ENCODE measurements around the gene ROPN1B.

Gene ROPN1B

DNA sequence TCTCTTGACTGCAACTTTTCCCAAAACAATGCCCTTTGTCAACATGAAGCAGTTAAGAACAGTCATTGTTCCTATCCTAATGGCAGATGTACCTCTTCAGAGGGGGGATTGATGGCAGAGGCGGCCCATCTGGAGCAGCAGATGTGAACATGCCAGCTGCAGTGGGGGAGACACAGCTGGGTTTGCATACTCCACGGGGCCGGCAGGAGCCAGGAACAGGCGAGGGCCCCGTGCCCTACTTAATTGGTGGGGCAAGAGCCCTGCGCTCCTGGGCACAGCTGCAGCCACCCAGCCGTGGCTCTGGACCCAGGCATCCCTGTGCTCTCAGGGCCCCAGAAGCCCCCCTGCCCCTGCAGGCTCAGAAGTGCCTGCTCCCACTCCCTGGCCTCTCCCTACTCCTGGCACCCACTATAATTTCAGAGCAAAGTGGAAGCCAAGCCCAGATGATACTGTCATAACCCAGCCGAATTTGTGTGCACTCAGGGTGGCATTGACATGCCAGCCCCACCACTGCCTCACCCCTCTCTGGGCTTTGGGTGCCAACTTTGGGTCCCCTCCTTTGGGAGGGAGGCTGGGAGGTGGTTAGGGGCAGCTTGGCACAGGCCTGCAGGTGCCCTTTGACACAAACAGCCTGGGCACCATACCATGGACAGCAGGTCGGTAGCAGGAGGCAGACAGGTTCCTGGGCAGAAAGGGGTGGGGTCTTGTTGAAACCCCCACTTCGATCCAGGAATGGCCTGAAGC, 34.6 kb downstream of the ROPN1B start:
- no peak for DNase-seq (ENCODE audit: low read depth in 2 of 2)

DNA sequence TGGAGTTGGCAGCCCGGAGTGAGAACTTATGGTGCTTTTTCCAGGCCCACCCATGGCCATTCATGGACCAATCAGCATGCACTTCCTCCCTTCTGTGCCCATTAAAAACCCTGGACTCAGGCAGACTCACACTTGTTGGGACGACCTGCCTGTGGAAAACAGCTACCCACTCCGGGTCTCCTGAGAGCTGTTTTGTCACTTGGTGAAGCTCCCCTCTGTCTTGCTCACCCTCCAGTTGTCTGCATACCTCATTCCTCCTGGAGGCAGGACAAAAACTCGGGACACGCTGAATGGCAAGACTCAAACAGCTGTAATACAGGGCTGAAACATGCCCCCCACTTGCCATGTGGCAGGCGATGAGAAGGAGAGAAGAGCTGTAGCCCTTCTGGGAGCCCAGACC, 35.2 kb downstream of the ROPN1B start:
- no peak for DNase-seq (ENCODE audit: low read depth in 2 of 2)

DNA sequence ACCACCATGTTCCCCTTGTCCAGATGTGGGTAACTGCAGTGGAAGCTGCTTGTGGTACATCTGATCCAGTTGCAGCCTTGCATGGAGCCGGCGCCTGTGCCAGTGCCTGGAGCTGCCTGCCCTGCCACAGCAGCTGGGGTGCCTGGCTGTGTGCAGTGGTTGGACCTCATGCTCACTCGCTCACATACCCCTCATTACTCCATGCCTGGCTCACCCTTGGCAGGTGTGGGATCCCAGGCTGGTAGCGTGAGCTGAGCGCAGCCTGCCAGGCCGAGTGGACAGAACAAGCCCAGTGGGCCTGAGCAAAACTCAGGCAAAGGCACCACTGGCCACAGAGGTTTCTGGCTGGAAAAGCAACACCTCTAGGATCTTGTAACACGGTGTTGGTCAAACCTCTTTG, 35.7 kb downstream of the ROPN1B start:
- no peak for DNase-seq (ENCODE audit: low read depth in 2 of 2)

DNA sequence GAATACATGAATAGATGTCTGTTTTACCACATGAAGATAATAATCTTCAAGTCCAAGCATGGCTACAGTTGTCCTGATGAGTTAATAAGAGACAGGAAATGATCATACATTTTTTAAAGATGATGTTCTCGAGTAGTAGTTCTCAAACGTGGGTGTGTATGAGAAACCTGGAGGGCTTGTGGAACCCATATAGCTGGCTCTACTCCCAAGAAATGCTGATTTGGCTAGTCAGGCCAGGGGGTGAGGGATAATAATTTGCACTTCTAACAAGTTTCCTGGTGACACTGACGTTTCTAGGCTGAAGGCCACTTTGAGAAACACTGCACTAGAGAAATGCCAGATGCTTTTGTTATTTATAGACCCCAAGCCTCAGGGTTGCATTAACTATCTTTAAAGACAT, 37.0 kb downstream of the ROPN1B start:
- no peak for DNase-seq (ENCODE audit: low read depth in 2 of 2)

DNA sequence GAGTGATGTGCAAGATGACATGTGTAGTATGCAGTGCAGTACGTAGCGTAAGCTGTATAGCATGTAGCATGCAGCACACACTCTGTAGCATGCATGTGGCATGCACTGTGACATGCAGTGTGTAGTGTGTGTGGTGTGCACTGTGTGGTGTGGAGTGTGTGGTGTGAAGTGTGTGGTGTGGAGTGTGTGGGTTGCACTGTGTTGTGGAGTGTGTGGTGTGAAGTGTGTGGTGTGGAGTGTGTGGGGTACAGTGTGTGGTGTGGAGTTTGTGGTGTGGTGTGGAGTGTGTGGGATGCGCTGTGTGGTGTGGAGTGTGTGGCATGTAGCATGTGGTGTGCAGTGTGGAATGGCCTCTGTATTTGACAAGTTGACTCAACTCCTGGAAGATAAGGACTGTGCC, 39.2 kb downstream of the ROPN1B start:
- no peak for DNase-seq (ENCODE audit: low read depth in 2 of 2)

DNA sequence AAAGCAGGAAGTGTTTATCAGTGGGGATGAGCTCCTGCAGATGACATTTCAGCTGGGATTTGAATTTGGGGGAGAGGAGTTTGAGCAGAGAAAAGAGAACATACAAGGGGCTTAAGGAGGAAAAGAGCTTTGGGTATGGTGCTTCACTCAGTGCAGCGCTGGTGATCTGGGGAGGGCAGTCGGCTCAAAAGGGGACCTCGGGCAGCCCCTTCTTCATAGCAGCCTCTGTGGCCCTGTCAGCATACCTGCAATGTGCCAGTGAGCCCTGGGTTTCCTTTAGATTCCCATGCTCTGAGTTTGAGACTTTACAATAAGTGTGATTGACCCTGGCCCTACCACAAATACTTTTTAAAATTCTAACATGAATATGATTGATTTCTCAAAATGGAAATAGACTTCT, 40.2 kb downstream of the ROPN1B start:
- DNase-seq (ENCODE audit: low read depth in 2 of 2) = no peak

DNA sequence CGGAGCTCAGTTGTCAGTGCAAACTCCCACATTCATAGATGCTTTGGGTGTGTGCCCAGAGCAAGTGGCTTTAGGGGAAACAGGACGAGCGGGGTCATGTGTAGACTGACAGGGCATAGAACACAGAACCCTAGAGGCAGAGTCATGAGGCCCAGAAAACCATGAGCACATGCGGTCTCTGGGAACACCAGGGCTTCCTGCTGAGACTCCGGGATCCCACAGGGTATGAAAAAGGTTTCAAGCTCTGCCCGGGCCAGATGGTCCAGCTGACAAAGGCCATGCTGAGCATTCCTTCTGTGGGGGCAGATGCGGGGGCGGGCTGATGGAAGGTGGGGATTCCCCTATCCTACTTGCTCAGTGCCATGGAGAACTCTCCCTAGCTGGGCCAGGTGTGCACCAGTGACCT, 44.8 kb downstream of the ROPN1B start:
- no peak for DNase-seq (ENCODE audit: low read depth in 2 of 2)

DNA sequence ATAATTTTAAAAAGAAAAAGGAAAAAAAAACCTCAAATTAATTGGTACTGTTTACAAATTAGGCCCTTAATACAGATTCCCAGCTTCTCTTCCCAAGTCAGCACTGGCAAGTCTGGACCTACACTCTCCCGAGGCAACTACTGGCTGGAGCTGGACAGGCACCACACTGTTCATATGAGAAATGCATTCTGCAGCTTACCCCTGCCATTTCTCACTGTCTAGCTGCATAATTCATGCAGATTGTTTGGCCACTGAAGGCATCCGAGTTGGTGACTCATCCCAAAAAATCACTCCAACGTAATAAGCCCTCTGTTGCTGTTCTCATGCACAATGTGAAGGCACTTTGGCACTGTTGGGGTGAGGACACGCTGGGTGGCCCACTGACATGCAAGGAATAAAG, 45.3 kb downstream of the ROPN1B start:
- no peak for DNase-seq (ENCODE audit: low read depth in 2 of 2)

DNA sequence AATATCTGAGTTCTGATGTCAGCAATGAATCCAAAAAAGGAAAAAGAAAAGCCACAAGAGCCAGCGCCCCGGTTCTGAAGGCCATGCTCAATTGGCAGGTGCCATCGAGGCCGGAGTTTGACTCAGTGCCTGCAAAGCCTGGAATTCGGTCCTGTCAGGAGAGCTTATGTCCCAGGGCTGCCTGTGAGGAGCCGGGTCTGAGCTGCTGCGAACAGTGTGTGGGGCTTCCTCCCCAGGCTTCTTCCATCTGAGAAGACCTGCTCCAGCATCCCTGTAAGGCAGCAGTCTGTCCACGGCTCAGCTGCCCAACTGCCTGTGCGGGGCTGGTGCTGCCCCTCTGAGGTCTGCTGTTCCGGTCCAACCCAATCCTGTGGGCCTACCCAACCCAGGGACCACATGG, 46.1 kb downstream of the ROPN1B start:
- no peak for DNase-seq (ENCODE audit: low read depth in 2 of 2)

DNA sequence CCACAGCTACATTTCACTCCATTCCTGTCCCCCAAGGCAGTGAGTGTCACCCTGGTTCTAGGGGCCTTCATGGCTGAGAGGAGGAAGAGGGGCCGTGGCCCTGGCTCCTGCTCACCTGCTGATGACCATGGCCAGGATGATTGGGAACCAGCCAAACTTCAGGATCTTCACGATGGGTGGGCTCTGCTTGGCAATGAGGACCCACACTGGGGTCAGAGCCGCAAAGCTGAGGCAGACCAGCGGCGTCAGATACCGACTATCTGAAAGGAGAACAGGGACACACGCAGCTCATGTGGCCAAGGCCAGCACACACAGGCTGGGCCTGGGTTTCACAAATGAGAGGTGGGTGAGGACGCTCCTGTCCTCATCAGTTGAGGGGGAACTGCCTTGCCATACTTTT, 47.6 kb downstream of the ROPN1B start:
- no peak for DNase-seq (ENCODE audit: low read depth in 2 of 2)

DNA sequence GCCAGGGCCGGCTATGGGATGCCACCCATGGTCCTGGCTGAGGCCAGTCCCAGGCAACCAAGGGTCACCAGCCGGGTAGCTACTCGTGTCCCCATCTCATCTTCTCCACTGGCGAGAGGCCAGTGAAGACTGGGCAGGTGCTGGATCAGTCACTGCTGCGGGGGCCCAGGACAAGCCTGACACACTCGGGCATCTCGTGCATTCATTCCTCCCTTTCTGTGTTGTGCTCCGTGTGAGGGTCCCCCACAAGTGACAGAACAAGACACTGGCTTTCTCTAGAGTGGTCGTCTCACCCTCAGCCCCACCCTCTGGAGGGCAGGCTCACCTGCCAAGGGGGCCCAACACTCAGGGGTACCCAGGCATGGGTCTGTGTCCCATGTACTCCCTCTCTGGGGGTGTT, 48.4 kb downstream of the ROPN1B start:
- DNase-seq (ENCODE audit: low read depth in 2 of 2) = no peak

DNA sequence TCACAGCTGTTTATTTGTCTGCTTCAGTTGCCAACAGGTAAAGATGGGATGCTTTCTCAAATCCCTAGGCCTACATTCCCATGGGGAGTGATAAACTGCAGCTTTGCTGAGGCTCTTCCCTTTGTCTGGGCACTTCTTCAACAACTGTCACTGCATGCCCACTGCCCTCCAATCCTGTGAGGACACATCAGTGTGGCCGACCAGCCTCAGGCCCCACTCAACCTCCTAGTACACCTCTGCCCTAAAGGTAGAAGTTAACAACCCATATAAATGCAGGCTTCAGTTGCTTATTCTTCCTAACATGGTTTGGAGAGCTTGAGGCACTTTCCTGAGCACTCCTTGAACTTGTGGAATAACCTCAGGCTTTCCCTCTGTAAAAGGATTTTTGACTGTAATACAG, 49.6 kb downstream of the ROPN1B start:
- no peak for DNase-seq (ENCODE audit: low read depth in 2 of 2)

DNA sequence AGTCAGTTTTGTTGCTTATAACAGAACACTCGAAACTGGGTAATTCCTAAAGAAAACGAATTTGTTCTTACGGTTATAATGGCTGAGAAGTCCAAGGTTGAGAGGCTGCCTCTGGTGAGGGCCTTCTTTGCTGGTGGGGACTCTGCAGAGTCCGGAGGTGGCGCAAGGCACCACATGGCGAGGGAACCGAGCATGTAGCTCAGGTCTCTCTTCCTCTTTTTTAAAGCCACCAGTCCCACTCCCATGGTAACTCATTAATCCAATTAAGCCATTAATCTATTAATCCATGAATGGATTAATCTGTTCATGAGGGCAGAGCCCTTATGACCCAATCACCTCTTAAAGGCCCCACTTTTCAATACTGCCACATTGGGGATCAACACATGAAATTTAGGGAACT, 50.0 kb downstream of the ROPN1B start:
- no peak for DNase-seq (ENCODE audit: low read depth in 2 of 2)

DNA sequence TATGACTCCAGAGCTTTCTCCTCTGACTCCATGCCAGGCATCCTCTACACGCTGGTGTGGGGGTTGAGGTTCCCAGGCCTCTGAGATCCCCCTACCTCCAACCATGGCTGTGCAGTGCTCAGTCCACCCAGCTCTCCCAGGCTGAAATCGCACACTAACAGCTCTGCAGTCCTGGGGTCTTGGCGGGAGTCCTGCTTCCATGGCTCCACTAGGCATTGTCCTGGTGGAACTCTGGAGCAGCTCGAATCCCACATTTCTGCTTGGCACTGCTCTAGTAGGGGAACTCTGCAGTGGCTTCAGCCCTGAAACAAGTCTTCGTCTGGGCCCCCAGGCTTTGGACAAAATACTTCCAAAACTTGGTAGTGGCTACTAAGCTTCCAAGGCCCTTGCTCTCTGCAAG, 50.7 kb downstream of the ROPN1B start:
- DNase-seq (ENCODE audit: low read depth in 2 of 2) = no peak

DNA sequence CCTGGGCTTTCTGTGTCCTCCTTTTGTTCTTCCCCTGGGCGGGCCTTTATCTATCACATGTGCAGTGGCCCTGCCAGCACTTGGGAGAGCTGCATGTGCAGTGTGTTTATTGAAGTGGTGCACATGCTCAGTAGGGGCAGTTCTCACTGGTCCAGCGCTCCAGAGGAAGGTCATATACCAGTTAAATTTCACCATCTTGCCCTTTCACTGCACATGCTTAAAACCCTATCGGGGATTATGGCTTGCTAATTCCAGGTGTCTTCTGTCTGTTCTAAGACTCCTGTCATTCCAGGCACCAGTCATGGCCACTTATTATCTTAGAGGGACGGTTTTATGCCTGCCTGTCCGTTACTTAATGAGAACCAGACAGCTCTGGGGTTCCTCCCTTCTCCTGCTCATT, 52.2 kb downstream of the ROPN1B start:
- DNase-seq (ENCODE audit: low read depth in 2 of 2) = no peak

DNA sequence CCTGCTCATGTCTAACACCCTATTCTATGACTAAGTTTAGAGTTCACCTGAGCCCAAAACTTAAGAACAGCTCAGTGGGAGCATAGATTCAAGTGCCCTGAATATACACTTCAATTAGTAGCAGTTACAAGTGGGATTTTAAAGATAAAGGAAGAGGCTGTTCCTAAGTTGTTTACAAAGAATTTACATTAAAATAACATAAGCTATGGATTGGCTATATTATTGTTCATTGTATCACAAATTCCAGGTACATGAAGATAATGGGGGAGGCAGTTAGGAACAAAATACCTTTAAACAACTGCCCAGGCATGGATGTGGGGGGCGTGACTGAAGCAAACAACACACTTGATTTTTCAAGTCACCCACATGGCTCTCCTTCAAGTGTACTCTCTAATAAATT, 52.7 kb downstream of the ROPN1B start:
- no peak for DNase-seq (ENCODE audit: low read depth in 2 of 2)

DNA sequence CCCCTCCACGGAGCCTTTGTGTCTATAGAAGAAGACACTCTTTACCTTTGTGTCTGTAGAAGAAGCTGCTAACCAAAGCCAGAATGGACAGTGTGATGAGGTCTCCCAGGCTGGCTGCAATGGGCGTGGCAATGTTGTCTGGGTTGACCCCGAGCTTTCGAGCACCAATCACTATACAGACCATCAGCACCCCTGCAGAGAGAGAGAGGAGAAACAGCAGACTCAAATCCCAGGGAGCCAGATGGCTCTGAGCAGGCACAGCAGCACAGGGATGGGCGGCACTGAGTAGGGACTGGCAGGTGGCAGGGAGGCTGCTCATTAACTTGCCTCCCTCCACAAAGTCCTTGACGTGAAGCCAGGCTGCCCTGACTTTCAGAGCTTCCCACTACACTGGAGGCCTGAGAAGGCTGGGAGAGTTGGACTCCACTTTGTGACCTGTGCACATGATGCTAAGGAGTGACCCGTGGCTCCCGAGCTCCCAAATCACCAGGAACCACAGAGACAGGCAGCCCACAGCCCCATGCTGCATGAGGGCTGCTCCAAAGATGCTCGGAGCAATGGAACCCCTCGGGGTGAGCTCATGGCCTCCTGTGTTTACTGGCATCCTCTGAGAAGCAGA, 53.9 kb downstream of the ROPN1B start:
- no peak for DNase-seq (ENCODE audit: low read depth in 2 of 2)

DNA sequence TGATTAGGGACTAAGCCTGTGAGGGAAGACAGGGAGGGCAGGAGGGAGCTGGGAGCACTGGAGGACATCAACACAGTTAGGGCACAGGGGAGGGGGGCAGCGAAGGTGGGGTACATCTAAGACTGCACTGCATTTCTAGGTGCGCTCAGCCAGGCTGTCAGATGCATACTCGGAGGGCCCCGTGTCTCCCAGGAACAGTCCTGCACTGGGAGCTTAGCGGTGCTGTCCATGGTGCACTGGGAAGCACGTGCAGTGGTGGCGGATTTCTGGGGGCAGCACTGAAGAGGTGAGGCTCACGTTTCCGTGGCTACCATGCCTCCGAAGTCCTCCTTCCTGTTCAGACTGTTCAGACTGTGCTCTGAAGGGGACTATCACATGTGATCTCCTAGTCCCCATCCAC, 54.4 kb downstream of the ROPN1B start:
- DNase-seq (ENCODE audit: low read depth in 2 of 2) = no peak

DNA sequence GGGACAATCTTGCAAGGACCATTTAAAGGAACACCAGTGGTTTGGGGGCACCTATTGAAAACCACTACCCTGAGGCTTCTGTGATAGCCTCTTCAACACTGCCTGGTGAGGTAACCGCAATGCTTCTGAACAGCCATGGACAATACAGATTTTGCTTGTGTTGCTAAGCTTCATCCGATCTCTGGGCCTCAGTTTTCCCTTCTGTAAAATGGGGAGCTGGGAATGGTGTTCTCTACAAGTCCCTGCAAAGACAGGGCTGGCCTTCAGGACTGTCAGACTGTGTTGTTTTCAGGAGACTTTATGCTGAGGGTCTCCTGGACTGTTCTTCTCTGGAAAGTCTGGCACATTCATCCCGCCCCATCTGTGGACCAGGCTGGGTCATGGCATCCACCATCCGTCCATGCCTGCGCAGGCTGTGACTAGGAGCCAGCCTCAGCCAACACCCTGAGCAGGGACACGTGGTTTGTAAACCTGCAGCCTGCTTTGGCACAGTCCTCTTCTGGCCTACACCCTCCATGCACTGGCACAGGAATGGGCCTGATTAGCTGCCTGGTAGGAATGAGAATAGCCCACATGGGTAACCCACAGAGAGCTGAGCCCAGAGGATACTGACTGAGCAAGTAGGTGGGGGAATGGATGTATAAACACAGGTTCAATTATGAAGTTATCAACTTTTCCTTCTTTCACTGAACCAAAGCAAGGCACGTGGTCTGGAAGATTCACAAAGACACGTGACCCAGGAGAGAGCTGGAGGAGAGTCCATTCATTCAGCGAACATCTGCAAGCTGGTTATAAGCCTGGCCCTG, 55.3 kb downstream of the ROPN1B start:
- DNase-seq (ENCODE audit: low read depth in 2 of 2) = no peak

DNA sequence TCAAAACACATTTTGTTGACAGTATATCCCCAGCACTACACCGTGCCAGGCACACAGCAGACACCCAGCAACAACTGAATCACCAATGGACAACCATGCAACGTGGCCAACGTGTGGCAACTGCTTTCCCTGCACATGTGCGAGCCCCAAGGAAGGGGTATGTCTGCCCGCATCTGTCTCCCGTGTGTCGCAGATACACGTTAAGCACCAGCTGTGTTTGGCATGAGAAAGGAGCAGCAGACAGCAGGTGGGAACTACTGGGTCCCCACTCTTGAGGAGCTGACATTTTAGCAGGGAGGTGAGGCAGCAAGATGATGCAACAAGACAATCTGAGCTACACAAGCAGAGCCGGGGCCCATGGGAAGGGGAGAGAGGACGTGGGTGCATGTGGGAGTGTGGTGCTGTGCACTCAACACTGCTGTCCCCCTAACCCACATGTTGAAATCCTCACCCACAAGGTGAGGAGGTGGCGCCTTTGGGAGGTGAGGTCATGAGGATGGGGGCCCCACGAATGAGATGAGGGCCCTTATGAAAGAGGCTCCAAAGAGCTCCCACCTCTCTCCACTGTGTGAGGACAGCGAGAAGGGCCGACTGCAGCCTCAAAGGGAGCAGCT, 56.2 kb downstream of the ROPN1B start:
- no peak for DNase-seq (ENCODE audit: low read depth in 2 of 2)

DNA sequence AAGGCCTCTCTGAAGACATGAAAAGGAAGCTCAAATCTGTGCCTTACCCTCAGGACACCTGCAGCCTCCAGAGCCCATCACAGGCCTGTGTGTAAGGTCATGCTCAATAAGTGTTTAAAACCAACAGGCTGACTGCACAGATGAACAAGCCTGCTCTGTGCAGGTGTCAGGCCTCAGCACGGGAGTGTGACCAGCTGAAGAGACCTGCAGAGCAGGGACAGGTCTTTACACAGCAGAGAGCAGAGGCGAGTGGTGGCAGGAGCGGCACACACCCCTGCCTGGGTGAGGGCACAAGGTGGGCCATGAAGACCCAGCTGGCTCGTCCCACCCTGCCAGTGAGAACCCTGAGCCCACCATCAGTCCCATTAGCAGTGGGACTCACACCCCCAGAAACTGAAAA, 56.9 kb downstream of the ROPN1B start:
- DNase-seq (ENCODE audit: low read depth in 2 of 2) = no peak

DNA sequence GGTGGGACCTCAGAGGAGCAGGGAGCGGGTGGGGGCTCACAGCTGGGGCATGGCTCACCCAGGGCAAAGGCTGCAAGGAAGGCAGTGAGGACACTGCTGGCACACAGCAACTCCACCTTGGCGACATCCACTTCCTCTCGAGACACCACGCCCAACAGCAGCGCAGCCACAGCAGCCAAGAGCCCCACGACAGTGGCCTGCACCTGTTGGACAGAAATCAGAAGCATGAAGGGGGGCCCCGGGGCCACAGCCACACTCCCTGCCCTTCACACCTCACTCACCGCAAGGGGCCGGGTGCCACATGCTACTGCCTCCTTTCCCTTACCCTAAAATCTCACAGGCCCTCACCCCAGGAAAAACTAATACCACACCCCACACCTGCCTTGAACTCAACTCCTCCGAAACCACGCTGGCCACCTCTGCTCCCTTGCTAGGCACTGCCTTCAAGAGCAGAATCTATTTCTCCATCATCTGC, 57.3 kb downstream of the ROPN1B start:
- DNase-seq (ENCODE audit: low read depth in 2 of 2) = no peak

DNA sequence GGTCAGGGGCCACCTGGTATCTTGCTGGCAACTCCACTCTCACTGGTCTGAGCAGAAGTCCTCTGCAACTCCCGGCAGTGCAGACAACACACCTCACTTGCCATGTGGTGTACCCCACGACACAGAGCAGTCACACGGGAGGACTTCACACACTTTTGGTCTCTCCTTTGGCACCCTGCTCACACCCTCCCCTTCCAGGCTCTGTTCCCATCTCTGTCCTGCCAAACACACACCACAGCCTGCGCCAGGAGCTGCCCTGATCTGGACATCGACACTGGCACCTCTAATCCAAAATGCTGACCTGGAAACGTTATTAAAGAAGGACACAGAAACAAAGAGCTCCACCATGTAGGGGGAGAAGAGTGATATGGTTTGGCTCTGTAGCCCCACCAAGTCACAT, 57.8 kb downstream of the ROPN1B start:
- DNase-seq (ENCODE audit: low read depth in 2 of 2) = no peak
